ENCODE measurements around the gene APOO. TPM values are rescaled to one million over a fixed set of nuclear protein-coding genes. Genes with fewer than 3 reads are reported as not detected.

APOO gene
- total and polyA plus RNA-seq, 2 of the 13 experiments (the other 11 are each of a cell fraction or from before 2014, with no cell fraction given) = 9.7 to 22.1 TPM

GRCh38 chrX:23907498-23908218 lies at the start of gene APOO, which contains the start of gene CXorf58 (continued):
- TF ChIP-seq ZNF629 (CRISPR knock-in tag; conservative IDR thresholded peaks at IDR 0.05) (no peak), DR1 (CRISPR knock-in tag; IDR thresholded peaks at IDR 0.05) (0 out of 2 replicates have a peak, but pooled peaks have one; percentile 22), ZBTB10 (CRISPR knock-in tag; IDR thresholded peaks at IDR 0.05; ENCODE audit: borderline replicate concordance) (no peak), DRAP1 (CRISPR knock-in tag; IDR thresholded peaks at IDR 0.05) (peak; percentile 26; the same call in 1 of the 2 replicates), ZBTB8A (CRISPR knock-in tag; IDR thresholded peaks at IDR 0.05; ENCODE audit: borderline replicate concordance, low read depth) (no peak), ZNF335 (CRISPR knock-in tag; IDR thresholded peaks at IDR 0.05) (peak; percentile 82), SMARCC2 (IDR thresholded peaks at IDR 0.05) (no peak), MTERF4 (CRISPR knock-in tag; IDR thresholded peaks at IDR 0.05) (no peak), ELF1 (CRISPR knock-in tag; IDR thresholded peaks at IDR 0.05) (peak; percentile 38; the same call in 1 of the 2 replicates), ZNF317 (CRISPR knock-in tag; IDR thresholded peaks at IDR 0.05) (no peak), ZSCAN5A (CRISPR knock-in tag; IDR thresholded peaks at IDR 0.05; ENCODE audit: borderline replicate concordance) (no peak), ZNF670 (CRISPR knock-in tag; IDR thresholded peaks at IDR 0.05; ENCODE audit: borderline replicate concordance) (peak; percentile 81; the same call in 1 of the 2 replicates), NFE2L1 (CRISPR knock-in tag; IDR thresholded peaks at IDR 0.05; ENCODE audit: borderline replicate concordance) (no peak), ZNF543 (CRISPR knock-in tag; IDR thresholded peaks at IDR 0.05) (no peak), MAX (IDR thresholded peaks at IDR 0.05) (peak; percentile 62), SNAPC4 (CRISPR knock-in tag; IDR thresholded peaks at IDR 0.05) (no peak), ZFP37 (CRISPR knock-in tag; IDR thresholded peaks at IDR 0.05; ENCODE audit: borderline replicate concordance) (no peak), HOXA7 (CRISPR knock-in tag; IDR thresholded peaks at IDR 0.05) (no peak)
